Suprapubic skin (tissue), 3 donors: ENCODE results near the gene RASSF5.

Source experiments
- EP300 ChIP-seq: sonication (generic); formaldehyde crosslinking; IDR thresholded peaks from one replicate; pipeline ENCODE4 v1.6.1; 2017; ENCODE audit warnings: antibody characterized with exemption
- POLR2A ChIP-seq, 2 donors: fragments of 450-650 bp; IDR thresholded peaks; one replicate each; pipeline ENCODE4 v1.6.1; 2017; ENCODE audit warnings: antibody characterized with exemption in 2 of 2, mild to moderate bottlenecking in 2 of 2, moderate library complexity in 2 of 2
- TF ChIP-seq, protein P1 (sequence below), 2 donors: fragments of 200-600 bp in 1 of 2; fragments of 450-650 bp in 1 of 2; sonication (generic) in 1 of 2; IDR thresholded peaks; one replicate each; pipeline ENCODE4 v1.5.1; 2016 to 2019; ENCODE audit warnings: antibody characterized with exemption in 2 of 2, mild to moderate bottlenecking in 1 of 2, moderate library complexity in 1 of 2

DNA sequence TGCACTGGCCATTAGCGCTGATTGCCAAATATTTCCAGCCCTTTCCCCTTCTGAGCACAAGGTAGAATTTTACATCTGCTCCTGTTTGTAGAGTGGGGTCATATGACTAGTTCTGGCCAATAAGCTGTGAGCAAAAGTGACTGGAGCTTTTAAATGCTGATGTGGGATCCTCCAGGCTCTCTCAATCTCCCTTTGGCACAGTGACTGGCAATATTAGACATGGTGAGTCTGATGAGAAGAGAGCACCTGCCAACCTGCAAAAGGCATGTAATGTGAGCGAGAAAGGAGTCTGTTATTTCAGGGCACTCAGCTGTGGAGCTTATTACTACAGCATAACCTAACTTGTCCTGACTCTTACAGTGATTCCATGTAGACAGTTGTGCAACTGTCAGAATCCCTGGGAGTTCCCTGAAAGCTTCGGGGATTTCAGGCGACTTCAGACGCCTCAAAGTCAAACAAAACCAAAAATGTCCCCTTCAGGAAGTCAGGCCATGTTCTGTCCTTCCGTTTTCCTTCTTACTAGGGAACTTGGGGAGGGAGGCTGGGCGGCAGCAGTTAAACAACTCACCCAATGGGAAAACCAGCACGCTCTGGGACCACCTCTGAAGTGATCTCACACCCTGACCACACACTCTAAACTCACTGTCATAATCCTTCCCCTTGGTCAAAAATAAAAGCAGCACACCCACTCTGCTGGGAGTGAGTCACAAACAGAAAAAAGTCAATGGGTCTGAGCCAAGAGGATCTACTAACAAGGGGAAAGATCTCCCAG lies 3.6 kb upstream of the RASSF5 start:
- TF ChIP-seq EP300: no peak
- no peak for TF ChIP-seq POLR2A (IDR thresholded peaks at IDR 0.05)
- TF ChIP-seq, protein P1, sequence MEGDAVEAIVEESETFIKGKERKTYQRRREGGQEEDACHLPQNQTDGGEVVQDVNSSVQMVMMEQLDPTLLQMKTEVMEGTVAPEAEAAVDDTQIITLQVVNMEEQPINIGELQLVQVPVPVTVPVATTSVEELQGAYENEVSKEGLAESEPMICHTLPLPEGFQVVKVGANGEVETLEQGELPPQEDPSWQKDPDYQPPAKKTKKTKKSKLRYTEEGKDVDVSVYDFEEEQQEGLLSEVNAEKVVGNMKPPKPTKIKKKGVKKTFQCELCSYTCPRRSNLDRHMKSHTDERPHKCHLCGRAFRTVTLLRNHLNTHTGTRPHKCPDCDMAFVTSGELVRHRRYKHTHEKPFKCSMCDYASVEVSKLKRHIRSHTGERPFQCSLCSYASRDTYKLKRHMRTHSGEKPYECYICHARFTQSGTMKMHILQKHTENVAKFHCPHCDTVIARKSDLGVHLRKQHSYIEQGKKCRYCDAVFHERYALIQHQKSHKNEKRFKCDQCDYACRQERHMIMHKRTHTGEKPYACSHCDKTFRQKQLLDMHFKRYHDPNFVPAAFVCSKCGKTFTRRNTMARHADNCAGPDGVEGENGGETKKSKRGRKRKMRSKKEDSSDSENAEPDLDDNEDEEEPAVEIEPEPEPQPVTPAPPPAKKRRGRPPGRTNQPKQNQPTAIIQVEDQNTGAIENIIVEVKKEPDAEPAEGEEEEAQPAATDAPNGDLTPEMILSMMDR (IDR thresholded peaks at IDR 0.05): no peak
